Stimulated activated naive B cell treated with anti-CD40 and anti-IgM and Interleukin-4, amounts not matched to agents 10 μg/mL and 1 μg/mL and 100 μg/mL, for 72 hours (primary cell): ENCODE results near the gene RGS11.
A peak's percentile ranks its signal among the peaks of the same experiment; 100 is the strongest.
"Not testable (repeated sequence)": the region's sequence is repeated elsewhere in the genome, so short reads cannot be mapped to it uniquely, and the experiment has no call there.

Experiments
- ATAC-seq, 2 donors: fragments of 150-1000 bp; cut with Tn5 transposase; replicated peaks; 2 replicates each; pipeline ENCODE4 v1.10.0; 2021; ENCODE audit warnings: moderate library complexity in 1 of 2
- DNase-seq: peaks from one replicate; pipeline ENCODE4 v3.0.0; 2021
- H3K27ac Mint-ChIP-seq: one replicate; pipeline ENCODE4 v1.8.0; 2022; ENCODE audit warnings: mild to moderate bottlenecking, mixed read lengths
- H3K27me3 Mint-ChIP-seq, 2 donors: one replicate each; pipeline ENCODE4 v1.8.0; 2022; ENCODE audit warnings: mixed read lengths in 2 of 2
- H3K36me3 Mint-ChIP-seq, 2 donors: one replicate each; pipeline ENCODE4 v1.8.0; 2022; ENCODE audit warnings: mixed read lengths in 2 of 2, mild to moderate bottlenecking in 1 of 2
- H3K4me1 Mint-ChIP-seq, 2 donors: one replicate each; pipeline ENCODE4 v1.8.0; 2022; ENCODE audit warnings: mixed read lengths in 2 of 2, mild to moderate bottlenecking in 1 of 2
- H3K4me3 Mint-ChIP-seq, 2 donors: one replicate each; pipeline ENCODE4 v1.8.0; 2022; ENCODE audit warnings: mild to moderate bottlenecking in 2 of 2, mixed read lengths in 2 of 2, moderate library complexity in 1 of 2
- H3K9me3 Mint-ChIP-seq, 2 donors: one replicate each; pipeline ENCODE4 v1.8.0; 2022; ENCODE audit warnings: mixed read lengths in 2 of 2, mild to moderate bottlenecking in 1 of 2

Gene RGS11

GRCh38 chr16:254461-254860, 21.3 kb downstream of the RGS11 start:
- H3K27ac Mint-ChIP-seq = no peak overlapping the region
- H3K4me3 Mint-ChIP-seq = no peak overlapping the region
- no peaks in the 10 kb centered on the region for H3K9me3 Mint-ChIP-seq
- H3K4me1 Mint-ChIP-seq = peaks cover 8 to 25% of the 10 kb centered on the region in 2 donors
- DNase-seq (no peak), ATAC-seq (no peak)
- H3K27me3 Mint-ChIP-seq = no peaks in the 10 kb centered on the region
- peaks cover 41 to 47% of the 10 kb centered on the region in 2 donors for H3K36me3 Mint-ChIP-seq

GRCh38 chr16:253833-254232, 21.9 kb downstream of the RGS11 start:
- Mint-ChIP-seq H3K9me3 (no peaks in the 10 kb centered on the region), H3K4me1 (peaks cover 8 to 25% of the 10 kb centered on the region in 2 donors), H3K36me3 (peaks cover 41 to 44% of the 10 kb centered on the region in 2 donors), H3K4me3 (peak overlapping the region in 1 of 2 donors; percentile 30), H3K27ac (no peak overlapping the region), H3K27me3 (no peaks in the 10 kb centered on the region)
- no peak for ATAC-seq
- no peak for DNase-seq

- DNase-seq (peak; percentile 29), ATAC-seq (peak; percentile 94 to 96)
- Mint-ChIP-seq H3K4me3 (peak overlapping the region; percentile 79 to 89), H3K9me3 (no peaks in the 10 kb centered on the region), H3K4me1 (peaks cover 8 to 25% of the 10 kb centered on the region in 2 donors), H3K27me3 (no peaks in the 10 kb centered on the region), H3K36me3 (peaks cover 43 to 44% of the 10 kb centered on the region in 2 donors), H3K27ac (peak overlapping the region; percentile 97)
Observed at GRCh38 chr16:252366-253337, 23.1 kb downstream of the RGS11 start.

GRCh38 chr16:249431-249830, 26.3 kb downstream of the RGS11 start:
- Mint-ChIP-seq H3K27me3 (no peaks in the 10 kb centered on the region), H3K27ac (no peak overlapping the region), H3K9me3 (no peaks in the 10 kb centered on the region), H3K36me3 (peaks cover 30 to 39% of the 10 kb centered on the region in 2 donors), H3K4me3 (no peak overlapping the region), H3K4me1 (peaks cover 6 to 34% of the 10 kb centered on the region in 2 donors)
- DNase-seq = no peak
- ATAC-seq = no peak

- Mint-ChIP-seq H3K36me3 (peaks cover 27 to 43% of the 10 kb centered on the region in 2 donors), H3K9me3 (no peaks in the 10 kb centered on the region), H3K4me3 (no peak overlapping the region), H3K27me3 (no peaks in the 10 kb centered on the region), H3K4me1 (peaks cover 3 to 29% of the 10 kb centered on the region in 2 donors), H3K27ac (no peak overlapping the region)
- ATAC-seq (no peak), DNase-seq (no peak)
Observed at GRCh38 chr16:247027-247426, 28.7 kb downstream of the RGS11 start.

- H3K36me3 Mint-ChIP-seq = peaks cover 21 to 34% of the 10 kb centered on the region in 2 donors
- ATAC-seq = no peak
Observed at GRCh38 chr16:245105-245504, 30.6 kb downstream of the RGS11 start.

GRCh38 chr16:243348-243747, 32.4 kb downstream of the RGS11 start:
- Mint-ChIP-seq H3K36me3 (peaks cover 19 to 38% of the 10 kb centered on the region in 2 donors), H3K4me1 (peaks cover 13 to 49% of the 10 kb centered on the region in 2 donors), H3K9me3 (no peaks in the 10 kb centered on the region), H3K4me3 (no peak overlapping the region), H3K27me3 (no peaks in the 10 kb centered on the region), H3K27ac (no peak overlapping the region)
- DNase-seq (no peak), ATAC-seq (no peak)

More at GRCh38 chr16:245105-245504, 30.6 kb downstream of the RGS11 start:
- Mint-ChIP-seq H3K27me3 (no peaks in the 10 kb centered on the region), H3K4me1 (peaks cover 7 to 41% of the 10 kb centered on the region in 2 donors), H3K9me3 (no peaks in the 10 kb centered on the region), H3K27ac (no peak overlapping the region), H3K4me3 (no peak overlapping the region)
- DNase-seq = no peak

GRCh38 chr16:242281-242680, 33.5 kb downstream of the RGS11 start:
- DNase-seq = no peak
- H3K36me3 Mint-ChIP-seq = peaks cover 21 to 34% of the 10 kb centered on the region in 2 donors
- no peaks in the 10 kb centered on the region for H3K27me3 Mint-ChIP-seq
- no peaks in the 10 kb centered on the region for H3K9me3 Mint-ChIP-seq
- no peak overlapping the region for H3K4me3 Mint-ChIP-seq
- no peak overlapping the region for H3K27ac Mint-ChIP-seq
- no peak for ATAC-seq
- peaks cover 13 to 53% of the 10 kb centered on the region in 2 donors for H3K4me1 Mint-ChIP-seq

- DNase-seq = no peak
- no peak for ATAC-seq
- H3K36me3 Mint-ChIP-seq = peaks cover 23 to 35% of the 10 kb centered on the region in 2 donors
- no peaks in the 10 kb centered on the region for H3K27me3 Mint-ChIP-seq
- H3K4me3 Mint-ChIP-seq = peak overlapping the region in 1 of 2 donors; percentile 51
- peaks cover 0 to under 1% of the 10 kb centered on the region in 2 donors for H3K9me3 Mint-ChIP-seq
- peaks cover 17 to 50% of the 10 kb centered on the region in 2 donors for H3K4me1 Mint-ChIP-seq
- peak overlapping the region; percentile 57 for H3K27ac Mint-ChIP-seq
Observed at GRCh38 chr16:240559-240958, 35.2 kb downstream of the RGS11 start.

- Mint-ChIP-seq H3K27me3 (no peaks in the 10 kb centered on the region), H3K36me3 (peaks cover 21 to 30% of the 10 kb centered on the region in 2 donors), H3K27ac (peak overlapping the region; percentile 57), H3K4me3 (peak overlapping the region; percentile 14 to 51), H3K4me1 (peaks cover 18 to 56% of the 10 kb centered on the region in 2 donors), H3K9me3 (peaks cover 0 to 2% of the 10 kb centered on the region in 2 donors)
- ATAC-seq (peak; percentile 5 to 6), DNase-seq (no peak)
Observed at GRCh38 chr16:239948-240277, 35.8 kb downstream of the RGS11 start.

GRCh38 chr16:234468-235305, 41.1 kb downstream of the RGS11 start, which contains the start of gene FAM234A:
TSS of gene FAM234A (plus strand) at chr16:234821. CDS start at chr16:254414, 19,593 bp downstream.
- H3K4me1 Mint-ChIP-seq = peaks cover 11 to 22% of the 10 kb centered on the region in 2 donors
- H3K27ac Mint-ChIP-seq = peak within 1 kb of the TSS; percentile 97
- DNase-seq (peak; percentile 94), ATAC-seq (peak; percentile 90 to 92)
- no peaks in the 10 kb centered on the region for H3K27me3 Mint-ChIP-seq
- H3K36me3 Mint-ChIP-seq = peaks cover 8 to 14% of the 10 kb centered on the region in 2 donors
- H3K4me3 Mint-ChIP-seq = peak within 1 kb of the TSS; percentile 93 to 96
- H3K9me3 Mint-ChIP-seq = peaks cover 0 to 2% of the 10 kb centered on the region in 2 donors

- no peaks in the 10 kb centered on the region for H3K27me3 Mint-ChIP-seq
- H3K4me1 Mint-ChIP-seq = peaks cover 21 to 34% of the 10 kb centered on the region in 2 donors
- DNase-seq (no peak), ATAC-seq (no peak)
- peaks cover 5 to 24% of the 10 kb centered on the region in 2 donors for H3K36me3 Mint-ChIP-seq
- peaks cover 0 to 2% of the 10 kb centered on the region in 2 donors for H3K9me3 Mint-ChIP-seq
- H3K4me3 Mint-ChIP-seq = no peak overlapping the region
- no peak overlapping the region for H3K27ac Mint-ChIP-seq
Observed at GRCh38 chr16:230949-231348, 44.8 kb downstream of the RGS11 start.

- H3K27me3 Mint-ChIP-seq, ATAC-seq, H3K9me3 Mint-ChIP-seq, H3K27ac Mint-ChIP-seq, DNase-seq, H3K4me3 Mint-ChIP-seq: not testable (repeated sequence)
- peaks cover 7 to 25% of the 10 kb centered on the region in 2 donors for H3K36me3 Mint-ChIP-seq
- peaks cover 19 to 30% of the 10 kb centered on the region in 2 donors for H3K4me1 Mint-ChIP-seq
Observed at GRCh38 chr16:230351-230750, 45.4 kb downstream of the RGS11 start.

GRCh38 chr16:229731-230281, 45.9 kb downstream of the RGS11 start:
- Mint-ChIP-seq H3K27ac (no peak overlapping the region), H3K4me1 (peaks cover 19 to 25% of the 10 kb centered on the region in 2 donors), H3K4me3 (peak overlapping the region; percentile 13 to 68), H3K9me3 (no peaks in the 10 kb centered on the region), H3K36me3 (peaks cover 7 to 28% of the 10 kb centered on the region in 2 donors), H3K27me3 (no peaks in the 10 kb centered on the region)
- ATAC-seq (no peak), DNase-seq (no peak)
